ENCODE measurements around the gene DENND6A.
"Not testable (repeated sequence)": the region's sequence is repeated elsewhere in the genome, so short reads cannot be mapped to it uniquely, and the experiment has no call there.

Gene DENND6A

GRCh38 chr3:57692396-57693147 lies at the start of gene DENND6A:
Gene DENND6A, minus strand, starts transcription at chr3:57693077. Its CDS starts 59 bp downstream, at chr3:57693018.
- peak; percentile 96 for DNase-seq (ENCODE audit: low read depth)

GRCh38 chr3:57740027-57740426 lies 47.1 kb upstream of the DENND6A start:
- no peak for DNase-seq (ENCODE audit: low read depth)

- no peak for DNase-seq (ENCODE audit: low read depth)
These were observed 45.5 kb upstream of the DENND6A start for GRCh38 chr3:57738391-57738790.

GRCh38 chr3:57737840-57738239 lies 45.0 kb upstream of the DENND6A start:
- no peak for DNase-seq (ENCODE audit: low read depth)

GRCh38 chr3:57735405-57735804 lies 42.5 kb upstream of the DENND6A start:
- DNase-seq (ENCODE audit: low read depth): no peak

- DNase-seq (ENCODE audit: low read depth): no peak
These were observed 40.9 kb upstream of the DENND6A start for GRCh38 chr3:57733790-57734189.

- no peak for DNase-seq (ENCODE audit: low read depth)
These were observed 38.4 kb upstream of the DENND6A start for GRCh38 chr3:57731311-57731710.

GRCh38 chr3:57730682-57731081 lies 37.8 kb upstream of the DENND6A start:
- DNase-seq (ENCODE audit: low read depth): no peak

- DNase-seq (ENCODE audit: low read depth): no peak
These were observed 36.6 kb upstream of the DENND6A start for GRCh38 chr3:57729334-57730045.

GRCh38 chr3:57727106-57727505 lies 34.2 kb upstream of the DENND6A start:
- no peak for DNase-seq (ENCODE audit: low read depth)

- DNase-seq (ENCODE audit: low read depth): no peak
These were observed 33.5 kb upstream of the DENND6A start for GRCh38 chr3:57726397-57726796.

GRCh38 chr3:57718118-57718517 lies 25.2 kb upstream of the DENND6A start:
- no peak for DNase-seq (ENCODE audit: low read depth)

GRCh38 chr3:57717205-57717868 lies 24.5 kb upstream of the DENND6A start:
- DNase-seq (ENCODE audit: low read depth): no peak

GRCh38 chr3:57715686-57716085 lies 22.8 kb upstream of the DENND6A start:
- DNase-seq (ENCODE audit: low read depth): no peak

GRCh38 chr3:57709559-57709958 lies 16.7 kb upstream of the DENND6A start:
- no peak for DNase-seq (ENCODE audit: low read depth)

GRCh38 chr3:57709031-57709430 lies 16.2 kb upstream of the DENND6A start:
- DNase-seq (ENCODE audit: low read depth): no peak

- no peak for DNase-seq (ENCODE audit: low read depth)
These were observed 13.6 kb upstream of the DENND6A start for GRCh38 chr3:57706462-57706861.

- not testable (repeated sequence) for DNase-seq (ENCODE audit: low read depth)
These were observed 12.5 kb upstream of the DENND6A start for GRCh38 chr3:57705351-57705750.

- no peak for DNase-seq (ENCODE audit: low read depth)
These were observed 8.9 kb upstream of the DENND6A start for GRCh38 chr3:57701781-57702180.

GRCh38 chr3:57700737-57701136 lies 7.9 kb upstream of the DENND6A start:
- no peak for DNase-seq (ENCODE audit: low read depth)

- DNase-seq (ENCODE audit: low read depth): no peak
These were observed 6.7 kb upstream of the DENND6A start for GRCh38 chr3:57699591-57699990.

GRCh38 chr3:57696801-57697321 lies 4.0 kb upstream of the DENND6A start:
- no peak for DNase-seq (ENCODE audit: low read depth)

GRCh38 chr3:57694146-57694545 lies 1.3 kb upstream of the DENND6A start:
- no peak for DNase-seq (ENCODE audit: low read depth)

Measured in stimulated activated CD8-positive, alpha-beta memory T cell treated with anti-CD3 and anti-CD28 coated beads, Interleukin-15, amount 100 ng/mL, for 24 hours (primary cell).